Measurements from ENCODE around the gene PCK1.

The PCK1 gene

GRCh38 chr20:57548177-57549058 is 12.5 kb upstream of the PCK1 start:
- POLR2A ChIA-PET = no interaction called here

GRCh38 chr20:57552471-57552870 is 8.4 kb upstream of the PCK1 start:
- TF ChIP-seq CTCF (IDR thresholded peaks at IDR 0.05; ENCODE audit: insufficient read depth, low read length, missing control alignments) = no peak
- CTCF ChIA-PET = no interaction called here
- POLR2A ChIA-PET = no interaction called here

More at GRCh38 chr20:57548177-57549058, 12.5 kb upstream of the PCK1 start:
- DNase-seq (ENCODE audit: low read depth, low spot score) = no peak
- no peak overlapping the region for H3K4me3 ChIP-seq (ENCODE audit: low read depth, low read length)
- CTCF ChIA-PET = no interaction called here
- TF ChIP-seq CTCF (IDR thresholded peaks at IDR 0.05; ENCODE audit: insufficient read depth, low read length, missing control alignments) = no peak

GRCh38 chr20:57553376-57554018 is 7.4 kb upstream of the PCK1 start:
- TF ChIP-seq CTCF (IDR thresholded peaks at IDR 0.05; ENCODE audit: insufficient read depth, low read length, missing control alignments) = no peak
- ChIA-PET POLR2A (interaction anchor here (0.7 kb wide), 1 partner anchor 292 kb away, joined by 3 read pairs; no protein-coding TSS in a partner anchor), CTCF (interaction anchor here (1.0 kb wide), 1 partner anchor 16 kb away, joined by 3 read pairs; no protein-coding TSS in a partner anchor)
- H3K4me3 ChIP-seq (ENCODE audit: low read depth, low read length) = no peak overlapping the region
- DNase-seq (ENCODE audit: low read depth, low spot score) = no peak

More at GRCh38 chr20:57552471-57552870, 8.4 kb upstream of the PCK1 start:
- no peak for DNase-seq (ENCODE audit: low read depth, low spot score)
- no peak overlapping the region for H3K4me3 ChIP-seq (ENCODE audit: low read depth, low read length)

GRCh38 chr20:57555457-57556184 is 5.3 kb upstream of the PCK1 start:
- no peak overlapping the region for H3K4me3 ChIP-seq (ENCODE audit: low read depth, low read length)
- no peak for TF ChIP-seq CTCF (IDR thresholded peaks at IDR 0.05; ENCODE audit: insufficient read depth, low read length, missing control alignments)
- POLR2A ChIA-PET = no interaction called here
- no peak for DNase-seq (ENCODE audit: low read depth, low spot score)
- CTCF ChIA-PET = interaction anchor here (1.0 to 1.6 kb wide), 2 partner anchors 40 to 655 kb away, joined by 3 to 4 read pairs; no protein-coding TSS in a partner anchor

GRCh38 chr20:57556980-57557274 is 4.0 kb upstream of the PCK1 start:
- DNase-seq (ENCODE audit: low read depth, low spot score) = no peak
- TF ChIP-seq CTCF (IDR thresholded peaks at IDR 0.05; ENCODE audit: insufficient read depth, low read length, missing control alignments) = no peak
- POLR2A ChIA-PET = no interaction called here
- CTCF ChIA-PET = no interaction called here
- no peak overlapping the region for H3K4me3 ChIP-seq (ENCODE audit: low read depth, low read length)

All from AG04449 (cell line).